Smooth muscle cell of the brain vasculature (primary cell): ENCODE data around the gene VPS33B.

Experiments
- DNase-seq: peaks from one replicate; pipeline ENCODE4 v3.0.0-alpha.2; 2012; ENCODE audit warnings: low read depth, low spot score

VPS33B gene

DNA sequence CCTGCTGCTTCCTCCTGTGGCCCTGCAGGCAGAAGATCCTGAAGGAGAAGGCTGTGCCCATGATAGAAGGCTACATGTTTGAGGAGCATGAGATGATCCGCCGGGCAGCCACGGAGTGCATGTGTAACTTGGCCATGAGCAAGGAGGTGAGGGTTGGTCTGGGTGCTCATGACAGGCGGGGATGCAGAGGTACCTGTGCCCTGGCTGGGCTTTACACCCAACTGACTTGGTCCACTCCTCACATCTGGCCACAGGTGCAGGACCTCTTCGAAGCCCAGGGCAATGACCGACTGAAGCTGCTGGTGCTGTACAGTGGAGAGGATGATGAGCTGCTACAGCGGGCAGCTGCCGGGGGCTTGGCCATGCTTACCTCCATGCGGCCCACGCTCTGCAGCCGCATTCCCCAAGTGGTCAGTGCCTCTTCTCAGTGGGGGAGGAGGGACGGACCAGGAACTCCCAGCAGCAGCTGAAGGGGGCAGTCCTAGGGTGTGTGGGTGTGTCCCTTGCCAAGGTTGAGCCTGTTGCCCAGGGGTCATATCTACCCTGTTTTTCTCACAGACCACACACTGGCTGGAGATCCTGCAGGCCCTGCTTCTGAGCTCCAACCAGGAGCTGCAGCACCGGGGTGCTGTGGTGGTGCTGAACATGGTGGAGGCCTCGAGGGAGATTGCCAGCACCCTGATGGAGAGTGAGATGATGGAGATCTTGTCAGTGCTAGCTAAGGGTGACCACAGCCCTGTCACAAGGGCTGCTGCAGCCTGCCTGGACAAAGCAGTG, 69.3 kb downstream of the VPS33B start:
- no peak for DNase-seq

DNA sequence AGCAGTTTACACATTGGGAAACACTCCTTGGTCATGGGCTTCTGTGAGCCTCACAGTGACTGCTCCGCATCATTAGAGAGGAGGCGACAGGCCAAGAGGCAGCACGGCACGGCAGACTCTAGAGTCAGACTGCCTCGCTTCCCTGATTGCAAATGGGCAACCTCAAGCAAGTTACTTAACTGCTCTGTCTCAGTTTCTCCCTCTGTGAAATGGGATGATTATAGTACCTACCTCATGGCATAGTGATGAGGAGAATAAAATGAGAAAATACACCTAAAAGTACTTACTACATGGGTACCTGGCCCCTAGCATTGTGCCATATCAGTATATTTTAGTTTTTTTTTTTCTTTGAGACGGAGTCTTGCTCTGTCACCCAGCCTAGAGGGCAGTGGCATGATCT, 71.7 kb downstream of the VPS33B start:
- no peak for DNase-seq

DNA sequence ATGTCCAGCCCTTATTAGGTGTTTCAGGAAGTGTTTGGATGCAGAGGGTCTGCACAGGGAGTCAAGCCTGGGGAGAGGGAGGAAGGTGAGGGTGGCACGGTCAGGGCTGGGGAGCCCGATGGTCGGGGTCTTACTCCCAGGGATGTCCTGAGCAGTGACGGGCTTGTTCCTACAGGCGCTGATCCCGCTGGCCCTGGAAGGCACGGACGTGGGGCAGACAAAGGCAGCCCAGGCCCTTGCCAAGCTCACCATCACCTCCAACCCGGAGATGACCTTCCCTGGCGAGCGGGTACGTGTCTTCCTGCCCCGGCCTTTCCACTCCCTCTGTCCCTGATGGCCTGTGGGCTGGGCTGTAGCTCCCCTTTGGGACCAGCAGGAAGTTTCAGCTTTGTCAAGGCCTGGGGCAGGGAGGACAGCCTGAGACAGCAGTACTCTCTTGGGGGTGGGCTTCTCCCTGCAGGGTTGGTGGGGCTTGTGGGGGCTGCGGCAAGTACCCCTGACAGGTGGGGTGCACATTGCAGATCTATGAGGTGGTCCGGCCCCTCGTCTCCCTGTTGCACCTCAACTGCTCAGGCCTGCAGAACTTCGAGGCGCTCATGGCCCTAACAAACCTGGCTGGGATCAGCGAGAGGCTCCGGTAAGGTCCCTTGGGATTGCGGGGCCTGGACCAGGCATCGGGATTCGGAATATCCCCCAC, 72.3 kb downstream of the VPS33B start:
- DNase-seq: no peak
